ENCODE measurements around the gene TGFB1. TPM values are rescaled to one million over a fixed set of nuclear protein-coding genes. Genes with fewer than 3 reads are reported as not detected.

TGFB1 gene
- total and polyA plus RNA-seq, 9 of the 15 experiments (the other 6 are each of a cell fraction or from before 2014, with no cell fraction given), result 0.24 to 159 (median 17.2) TPM

GRCh38 chr19:41352609-41353465 lies 885 bp downstream of the TGFB1 start (continued):
- TF ChIP-seq ZMIZ1 (IDR thresholded peaks at IDR 0.05; ENCODE audit: low read depth in 2 of 2, low read length in 2 of 2) (0 out of 4 replicates have a peak, but pooled peaks of 1 of the 2 experiments have one; percentile 12), PHF8 (IDR thresholded peaks at IDR 0.05; ENCODE audit: borderline replicate concordance, low read length) (peak; percentile 44; the same call in 1 of the 2 replicates), ZNF347 (CRISPR knock-in tag; IDR thresholded peaks at IDR 0.05; ENCODE audit: low read depth) (no peak), PHB (CRISPR knock-in tag; IDR thresholded peaks at IDR 0.05) (no peak), RFX1 (IDR thresholded peaks at IDR 0.05) (no peak), THRAP3 (IDR thresholded peaks at IDR 0.05; ENCODE audit: borderline replicate concordance) (no peak), NFIC (IDR thresholded peaks at IDR 0.05) (0 out of 2 replicates have a peak, but pooled peaks have one; percentile 7), SAFB2 (IDR thresholded peaks at IDR 0.05; ENCODE audit: borderline replicate concordance, low read depth, low read length, severe bottlenecking) (no peak)
- TF ChIP-seq, protein P1, sequence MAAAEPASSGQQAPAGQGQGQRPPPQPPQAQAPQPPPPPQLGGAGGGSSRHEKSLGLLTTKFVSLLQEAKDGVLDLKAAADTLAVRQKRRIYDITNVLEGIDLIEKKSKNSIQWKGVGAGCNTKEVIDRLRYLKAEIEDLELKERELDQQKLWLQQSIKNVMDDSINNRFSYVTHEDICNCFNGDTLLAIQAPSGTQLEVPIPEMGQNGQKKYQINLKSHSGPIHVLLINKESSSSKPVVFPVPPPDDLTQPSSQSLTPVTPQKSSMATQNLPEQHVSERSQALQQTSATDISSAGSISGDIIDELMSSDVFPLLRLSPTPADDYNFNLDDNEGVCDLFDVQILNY (CRISPR knock-in tag; IDR thresholded peaks at IDR 0.05), result no peak
- TF ChIP-seq, protein P2, sequence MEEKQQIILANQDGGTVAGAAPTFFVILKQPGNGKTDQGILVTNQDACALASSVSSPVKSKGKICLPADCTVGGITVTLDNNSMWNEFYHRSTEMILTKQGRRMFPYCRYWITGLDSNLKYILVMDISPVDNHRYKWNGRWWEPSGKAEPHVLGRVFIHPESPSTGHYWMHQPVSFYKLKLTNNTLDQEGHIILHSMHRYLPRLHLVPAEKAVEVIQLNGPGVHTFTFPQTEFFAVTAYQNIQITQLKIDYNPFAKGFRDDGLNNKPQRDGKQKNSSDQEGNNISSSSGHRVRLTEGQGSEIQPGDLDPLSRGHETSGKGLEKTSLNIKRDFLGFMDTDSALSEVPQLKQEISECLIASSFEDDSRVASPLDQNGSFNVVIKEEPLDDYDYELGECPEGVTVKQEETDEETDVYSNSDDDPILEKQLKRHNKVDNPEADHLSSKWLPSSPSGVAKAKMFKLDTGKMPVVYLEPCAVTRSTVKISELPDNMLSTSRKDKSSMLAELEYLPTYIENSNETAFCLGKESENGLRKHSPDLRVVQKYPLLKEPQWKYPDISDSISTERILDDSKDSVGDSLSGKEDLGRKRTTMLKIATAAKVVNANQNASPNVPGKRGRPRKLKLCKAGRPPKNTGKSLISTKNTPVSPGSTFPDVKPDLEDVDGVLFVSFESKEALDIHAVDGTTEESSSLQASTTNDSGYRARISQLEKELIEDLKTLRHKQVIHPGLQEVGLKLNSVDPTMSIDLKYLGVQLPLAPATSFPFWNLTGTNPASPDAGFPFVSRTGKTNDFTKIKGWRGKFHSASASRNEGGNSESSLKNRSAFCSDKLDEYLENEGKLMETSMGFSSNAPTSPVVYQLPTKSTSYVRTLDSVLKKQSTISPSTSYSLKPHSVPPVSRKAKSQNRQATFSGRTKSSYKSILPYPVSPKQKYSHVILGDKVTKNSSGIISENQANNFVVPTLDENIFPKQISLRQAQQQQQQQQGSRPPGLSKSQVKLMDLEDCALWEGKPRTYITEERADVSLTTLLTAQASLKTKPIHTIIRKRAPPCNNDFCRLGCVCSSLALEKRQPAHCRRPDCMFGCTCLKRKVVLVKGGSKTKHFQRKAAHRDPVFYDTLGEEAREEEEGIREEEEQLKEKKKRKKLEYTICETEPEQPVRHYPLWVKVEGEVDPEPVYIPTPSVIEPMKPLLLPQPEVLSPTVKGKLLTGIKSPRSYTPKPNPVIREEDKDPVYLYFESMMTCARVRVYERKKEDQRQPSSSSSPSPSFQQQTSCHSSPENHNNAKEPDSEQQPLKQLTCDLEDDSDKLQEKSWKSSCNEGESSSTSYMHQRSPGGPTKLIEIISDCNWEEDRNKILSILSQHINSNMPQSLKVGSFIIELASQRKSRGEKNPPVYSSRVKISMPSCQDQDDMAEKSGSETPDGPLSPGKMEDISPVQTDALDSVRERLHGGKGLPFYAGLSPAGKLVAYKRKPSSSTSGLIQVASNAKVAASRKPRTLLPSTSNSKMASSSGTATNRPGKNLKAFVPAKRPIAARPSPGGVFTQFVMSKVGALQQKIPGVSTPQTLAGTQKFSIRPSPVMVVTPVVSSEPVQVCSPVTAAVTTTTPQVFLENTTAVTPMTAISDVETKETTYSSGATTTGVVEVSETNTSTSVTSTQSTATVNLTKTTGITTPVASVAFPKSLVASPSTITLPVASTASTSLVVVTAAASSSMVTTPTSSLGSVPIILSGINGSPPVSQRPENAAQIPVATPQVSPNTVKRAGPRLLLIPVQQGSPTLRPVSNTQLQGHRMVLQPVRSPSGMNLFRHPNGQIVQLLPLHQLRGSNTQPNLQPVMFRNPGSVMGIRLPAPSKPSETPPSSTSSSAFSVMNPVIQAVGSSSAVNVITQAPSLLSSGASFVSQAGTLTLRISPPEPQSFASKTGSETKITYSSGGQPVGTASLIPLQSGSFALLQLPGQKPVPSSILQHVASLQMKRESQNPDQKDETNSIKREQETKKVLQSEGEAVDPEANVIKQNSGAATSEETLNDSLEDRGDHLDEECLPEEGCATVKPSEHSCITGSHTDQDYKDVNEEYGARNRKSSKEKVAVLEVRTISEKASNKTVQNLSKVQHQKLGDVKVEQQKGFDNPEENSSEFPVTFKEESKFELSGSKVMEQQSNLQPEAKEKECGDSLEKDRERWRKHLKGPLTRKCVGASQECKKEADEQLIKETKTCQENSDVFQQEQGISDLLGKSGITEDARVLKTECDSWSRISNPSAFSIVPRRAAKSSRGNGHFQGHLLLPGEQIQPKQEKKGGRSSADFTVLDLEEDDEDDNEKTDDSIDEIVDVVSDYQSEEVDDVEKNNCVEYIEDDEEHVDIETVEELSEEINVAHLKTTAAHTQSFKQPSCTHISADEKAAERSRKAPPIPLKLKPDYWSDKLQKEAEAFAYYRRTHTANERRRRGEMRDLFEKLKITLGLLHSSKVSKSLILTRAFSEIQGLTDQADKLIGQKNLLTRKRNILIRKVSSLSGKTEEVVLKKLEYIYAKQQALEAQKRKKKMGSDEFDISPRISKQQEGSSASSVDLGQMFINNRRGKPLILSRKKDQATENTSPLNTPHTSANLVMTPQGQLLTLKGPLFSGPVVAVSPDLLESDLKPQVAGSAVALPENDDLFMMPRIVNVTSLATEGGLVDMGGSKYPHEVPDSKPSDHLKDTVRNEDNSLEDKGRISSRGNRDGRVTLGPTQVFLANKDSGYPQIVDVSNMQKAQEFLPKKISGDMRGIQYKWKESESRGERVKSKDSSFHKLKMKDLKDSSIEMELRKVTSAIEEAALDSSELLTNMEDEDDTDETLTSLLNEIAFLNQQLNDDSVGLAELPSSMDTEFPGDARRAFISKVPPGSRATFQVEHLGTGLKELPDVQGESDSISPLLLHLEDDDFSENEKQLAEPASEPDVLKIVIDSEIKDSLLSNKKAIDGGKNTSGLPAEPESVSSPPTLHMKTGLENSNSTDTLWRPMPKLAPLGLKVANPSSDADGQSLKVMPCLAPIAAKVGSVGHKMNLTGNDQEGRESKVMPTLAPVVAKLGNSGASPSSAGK (IDR thresholded peaks at IDR 0.05), result peak; percentile 74
